H7 (cell line): Measurements from ENCODE around the gene THYN1. TPM values are rescaled to one million over a fixed set of nuclear protein-coding genes. Genes with fewer than 3 reads are reported as not detected.
"Not testable (repeated sequence)": the region's sequence is repeated elsewhere in the genome, so short reads cannot be mapped to it uniquely, and the experiment has no call there.

ENCODE experiments used
- DNase-seq: peaks from one replicate; pipeline ENCODE4 v3.0.0; 2012
- H3K27me3 ChIP-seq: 2 replicates; pipeline ENCODE4 v1.6.0; 2011; ENCODE audit warnings: mild to moderate bottlenecking, low read length; ENCODE audit not compliant: control insufficient read depth, insufficient read depth
- H3K36me3 ChIP-seq: replicated peaks from 2 replicates; pipeline ENCODE4 v1.5.1; 2011; ENCODE audit warnings: low read length; ENCODE audit not compliant: control insufficient read depth, insufficient read depth
- H3K4me3 ChIP-seq: 2 replicates; pipeline ENCODE4 v1.5.1; 2011; ENCODE audit warnings: low read depth, mild to moderate bottlenecking, control low read depth, low read length, moderate library complexity; ENCODE audit not compliant: insufficient read depth
- total RNA-seq: library from RNA; depleted of rRNA; stranded (reverse); fragments of >200 nt; shearing (Covaris generic); gene quantifications from 2 replicates; pipeline ENCODE4 v1.2.3, GENCODE V29; 2014; rRNA removed

The THYN1 gene
- total RNA-seq, result 114 and 117 TPM in 2 replicates

- Histone ChIP-seq H3K4me3 (peak within 1 kb of the TSS; percentile 87), H3K27me3 (no peaks in the 10 kb centered on the region), H3K36me3 (peaks cover 14% of the 10 kb centered on the region)
- DNase-seq, result peak; percentile 99
Measured at GRCh38 chr11:134253188-134253993, at the start of gene THYN1, which contains the start of gene ACAD8. Gene THYN1, minus strand, starts transcription at chr11:134253352. Its CDS starts 470 bp downstream, at chr11:134252882. Gene ACAD8, plus strand, starts transcription at chr11:134253568. Its CDS starts 33 bp downstream, at chr11:134253601.

- H3K36me3 ChIP-seq, result no peaks in the 10 kb centered on the region; the same call in none of the 2 replicates
- H3K27me3 ChIP-seq, result no peaks in the 10 kb centered on the region
- no peak overlapping the region for H3K4me3 ChIP-seq
- DNase-seq, result no peak
Measured at GRCh38 chr11:134294664-134295063, 41.5 kb upstream of the THYN1 start.

- Histone ChIP-seq H3K4me3 (no peak overlapping the region), H3K27me3 (no peaks in the 10 kb centered on the region), H3K36me3 (no peaks in the 10 kb centered on the region; the same call in none of the 2 replicates)
- no peak for DNase-seq
Measured at GRCh38 chr11:134293119-134294113, 40.3 kb upstream of the THYN1 start.

GRCh38 chr11:134292661-134293060, 39.5 kb upstream of the THYN1 start:
- Histone ChIP-seq H3K4me3 (no peak overlapping the region), H3K36me3 (no peaks in the 10 kb centered on the region; the same call in none of the 2 replicates), H3K27me3 (no peaks in the 10 kb centered on the region)
- no peak for DNase-seq

GRCh38 chr11:134291196-134291595, 38.0 kb upstream of the THYN1 start:
- no peak for DNase-seq
- no peak overlapping the region for H3K4me3 ChIP-seq

GRCh38 chr11:134290646-134291045, 37.5 kb upstream of the THYN1 start:
- Histone ChIP-seq H3K36me3 (peaks cover 2% of the 10 kb centered on the region), H3K4me3 (no peak overlapping the region), H3K27me3 (no peaks in the 10 kb centered on the region)
- DNase-seq, result no peak

More at GRCh38 chr11:134291196-134291595, 38.0 kb upstream of the THYN1 start:
- Histone ChIP-seq H3K27me3 (no peaks in the 10 kb centered on the region), H3K36me3 (peaks cover under 1% of the 10 kb centered on the region)

- H3K4me3 ChIP-seq, result no peak overlapping the region
- DNase-seq, result peak; percentile 78
- H3K27me3 ChIP-seq, result no peaks in the 10 kb centered on the region
- peaks cover 2% of the 10 kb centered on the region for H3K36me3 ChIP-seq
Measured at GRCh38 chr11:134289789-134290188, 36.6 kb upstream of the THYN1 start.

GRCh38 chr11:134289167-134289566, 36.0 kb upstream of the THYN1 start:
- Histone ChIP-seq H3K36me3 (peaks cover 2% of the 10 kb centered on the region), H3K27me3 (no peaks in the 10 kb centered on the region), H3K4me3 (no peak overlapping the region)
- DNase-seq, result no peak

- no peak for DNase-seq
- Histone ChIP-seq H3K36me3 (peaks cover 2% of the 10 kb centered on the region), H3K4me3 (no peak overlapping the region), H3K27me3 (no peaks in the 10 kb centered on the region)
Measured at GRCh38 chr11:134288486-134288885, 35.3 kb upstream of the THYN1 start.

- Histone ChIP-seq H3K27me3 (no peaks in the 10 kb centered on the region), H3K4me3 (no peak overlapping the region), H3K36me3 (peaks cover 4% of the 10 kb centered on the region)
- DNase-seq, result no peak
Measured at GRCh38 chr11:134287561-134287960, 34.4 kb upstream of the THYN1 start.

GRCh38 chr11:134284349-134284748, 31.2 kb upstream of the THYN1 start:
- H3K4me3 ChIP-seq, DNase-seq, H3K27me3 ChIP-seq, H3K36me3 ChIP-seq: not testable (repeated sequence)

GRCh38 chr11:134283461-134284230, 30.5 kb upstream of the THYN1 start:
- DNase-seq, result no peak

GRCh38 chr11:134282121-134283045, 29.2 kb upstream of the THYN1 start:
- no peaks in the 10 kb centered on the region for H3K27me3 ChIP-seq
- H3K36me3 ChIP-seq, result peaks cover 4% of the 10 kb centered on the region
- no peak overlapping the region for H3K4me3 ChIP-seq
- no peak for DNase-seq

More at GRCh38 chr11:134283461-134284230, 30.5 kb upstream of the THYN1 start:
- peaks cover 4% of the 10 kb centered on the region for H3K36me3 ChIP-seq
- H3K27me3 ChIP-seq, result no peaks in the 10 kb centered on the region
- no peak overlapping the region for H3K4me3 ChIP-seq
